ENCODE data around the gene WDFY4.

WDFY4 gene

DNA sequence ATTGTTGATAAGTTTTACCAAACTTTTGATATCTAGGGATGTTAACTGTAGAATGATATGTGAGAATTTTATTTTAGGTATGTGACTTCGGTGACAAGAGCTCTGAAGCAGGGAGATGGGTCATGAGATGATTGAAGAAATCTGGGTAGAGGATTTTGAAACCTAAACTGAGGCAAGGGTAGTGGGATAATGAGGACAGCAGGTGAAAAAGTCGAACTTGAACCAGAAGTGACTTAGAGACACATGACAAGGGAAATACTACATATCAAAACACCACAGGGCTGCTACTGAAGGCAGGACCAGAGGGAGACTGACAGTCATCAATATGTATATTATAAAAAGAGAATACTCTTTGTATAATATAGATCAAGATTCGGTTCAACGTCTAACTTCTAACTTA, 113.2 kb downstream of the WDFY4 start:
- FAIRE-seq, result no peak

DNA sequence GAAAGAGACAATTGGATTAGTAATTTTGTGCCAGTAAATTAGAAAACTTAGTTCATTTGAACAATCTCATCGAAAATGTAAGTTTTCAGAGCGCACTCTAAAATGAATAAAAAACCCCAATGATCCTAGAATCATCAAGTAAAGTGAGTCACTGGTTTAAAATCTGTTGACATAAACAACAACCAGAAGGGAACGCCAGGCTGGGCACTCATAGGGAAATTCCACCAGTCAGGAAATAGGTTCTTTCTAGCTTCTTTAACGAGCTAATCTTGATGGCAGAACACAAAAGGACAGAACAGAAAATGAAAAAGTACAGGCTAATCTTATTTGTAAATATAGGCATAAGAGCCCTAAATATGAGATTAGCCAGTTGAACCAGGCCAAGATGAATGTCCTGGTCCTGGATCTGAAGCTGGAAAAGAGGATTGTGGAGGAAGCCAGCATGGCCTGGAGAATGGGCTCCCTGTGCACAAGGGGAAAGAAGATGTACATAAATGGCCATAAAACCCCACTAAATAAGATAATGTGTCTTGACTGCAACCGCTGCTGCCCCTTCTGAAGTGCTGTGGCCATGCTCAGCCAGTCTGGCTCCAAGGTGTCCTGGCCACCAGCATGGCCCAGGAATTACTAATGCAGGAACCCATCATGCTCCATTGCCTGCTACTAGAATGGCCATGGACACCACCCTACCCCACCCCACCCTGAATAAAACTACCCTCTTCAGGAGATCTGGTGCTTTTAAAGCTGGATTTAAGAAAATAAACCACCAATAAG, 114.0 kb downstream of the WDFY4 start:
- no peak for FAIRE-seq

DNA sequence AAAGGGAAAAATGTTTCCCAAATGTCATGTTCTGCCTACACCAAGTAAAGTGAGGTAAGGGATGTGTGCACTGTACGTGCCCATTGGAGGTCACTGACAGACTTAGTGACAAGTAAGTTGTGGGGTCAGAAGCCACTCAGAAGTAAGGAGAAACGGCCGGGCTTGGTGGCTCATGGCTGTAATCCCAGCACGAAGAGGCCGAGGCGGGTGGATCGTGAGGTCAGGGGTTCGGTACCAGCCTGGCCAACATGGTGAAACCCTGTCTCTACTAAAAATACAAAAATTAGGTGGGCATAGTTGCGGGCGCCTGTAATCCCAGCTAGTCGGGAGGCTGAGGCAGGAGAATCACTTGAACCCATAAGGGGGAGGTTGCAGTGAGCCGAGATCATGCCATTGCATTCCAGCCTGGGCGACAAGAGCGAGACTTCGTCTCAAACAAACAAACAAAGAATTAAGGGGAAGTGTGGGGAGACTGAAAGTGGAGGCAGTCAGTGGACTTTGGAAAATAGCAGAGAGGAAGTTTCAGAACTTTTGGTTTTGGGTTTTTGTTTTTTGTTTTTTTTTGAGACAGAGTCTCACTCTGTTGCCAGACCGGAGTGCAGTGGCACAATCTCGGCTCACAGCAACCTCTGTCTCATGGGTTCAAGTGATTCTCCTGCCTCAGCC, 114.8 kb downstream of the WDFY4 start:
- no peak for FAIRE-seq

DNA sequence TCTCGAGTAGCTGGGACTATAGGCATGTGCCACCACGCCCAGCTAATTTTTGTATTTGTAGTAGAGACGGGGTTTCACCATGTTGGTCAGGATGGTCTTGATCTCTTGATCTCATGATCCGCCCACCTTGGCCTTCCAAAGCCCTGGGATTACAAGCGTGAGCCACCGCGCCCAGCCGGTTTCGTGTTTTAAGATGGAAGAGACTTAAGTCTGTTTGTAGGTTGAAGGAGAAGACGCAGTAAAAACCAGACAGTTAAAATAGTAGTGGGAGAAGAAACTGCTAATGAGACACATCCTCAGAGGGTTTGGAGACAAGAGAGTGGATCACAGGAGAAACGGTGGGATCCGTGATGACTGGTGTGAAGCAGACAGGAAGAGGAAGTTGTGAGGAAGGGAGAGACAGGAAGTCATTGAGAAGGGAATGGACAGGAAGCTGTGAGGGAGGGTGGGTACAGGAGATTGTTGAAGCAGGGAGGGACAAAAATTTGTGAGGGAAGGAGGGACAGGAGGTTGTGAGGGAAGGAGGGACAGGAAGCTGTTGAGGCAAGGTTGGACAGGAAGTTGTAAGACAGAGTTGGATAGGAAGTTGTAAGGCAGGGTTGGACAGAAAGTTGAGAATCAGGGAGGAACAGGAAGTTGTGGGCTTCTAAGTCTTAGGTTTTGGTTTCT, 115.5 kb downstream of the WDFY4 start:
- no peak for FAIRE-seq

DNA sequence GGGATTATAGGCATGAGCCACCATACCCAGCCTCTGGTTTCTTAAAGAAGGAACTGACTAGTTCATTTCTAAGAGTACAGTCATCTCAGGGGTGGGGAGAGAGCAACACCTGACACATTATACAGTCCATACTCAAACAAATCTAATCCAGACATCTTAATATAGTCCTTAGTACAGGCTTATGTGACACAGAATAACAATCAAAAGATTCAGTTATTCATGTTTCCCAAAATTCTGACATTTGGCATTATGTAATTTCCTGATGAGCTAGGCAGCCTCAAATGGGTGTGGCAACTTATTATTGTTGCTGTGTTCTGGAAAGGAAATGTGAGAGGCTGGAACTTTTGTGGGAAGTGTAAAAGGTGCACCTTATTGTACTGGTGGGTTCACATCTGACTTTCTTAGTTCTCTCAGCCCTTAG, 116.3 kb downstream of the WDFY4 start:
- FAIRE-seq, result no peak

DNA sequence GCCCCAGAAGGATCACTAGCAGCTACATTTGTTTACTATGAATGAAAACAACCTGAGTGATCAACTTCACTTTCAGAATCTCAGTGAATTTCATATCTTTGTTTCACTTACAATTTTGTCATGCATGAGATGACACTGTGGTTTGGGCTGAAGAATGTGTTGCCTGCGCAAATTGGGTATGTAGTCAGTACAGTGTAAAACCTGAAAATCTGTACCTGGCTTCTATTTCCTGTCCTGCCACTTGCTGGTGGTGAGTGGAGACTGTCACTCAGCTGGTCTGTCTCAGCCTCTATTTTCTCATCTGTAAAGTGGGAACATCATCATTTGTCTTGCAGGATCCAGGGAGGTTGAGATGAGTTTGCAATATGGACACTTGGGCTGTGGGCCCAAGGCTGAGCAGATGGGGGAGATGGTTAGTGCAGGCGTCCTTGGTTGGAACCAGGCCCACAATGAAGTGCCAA, 118.0 kb downstream of the WDFY4 start:
- FAIRE-seq, result no peak

DNA sequence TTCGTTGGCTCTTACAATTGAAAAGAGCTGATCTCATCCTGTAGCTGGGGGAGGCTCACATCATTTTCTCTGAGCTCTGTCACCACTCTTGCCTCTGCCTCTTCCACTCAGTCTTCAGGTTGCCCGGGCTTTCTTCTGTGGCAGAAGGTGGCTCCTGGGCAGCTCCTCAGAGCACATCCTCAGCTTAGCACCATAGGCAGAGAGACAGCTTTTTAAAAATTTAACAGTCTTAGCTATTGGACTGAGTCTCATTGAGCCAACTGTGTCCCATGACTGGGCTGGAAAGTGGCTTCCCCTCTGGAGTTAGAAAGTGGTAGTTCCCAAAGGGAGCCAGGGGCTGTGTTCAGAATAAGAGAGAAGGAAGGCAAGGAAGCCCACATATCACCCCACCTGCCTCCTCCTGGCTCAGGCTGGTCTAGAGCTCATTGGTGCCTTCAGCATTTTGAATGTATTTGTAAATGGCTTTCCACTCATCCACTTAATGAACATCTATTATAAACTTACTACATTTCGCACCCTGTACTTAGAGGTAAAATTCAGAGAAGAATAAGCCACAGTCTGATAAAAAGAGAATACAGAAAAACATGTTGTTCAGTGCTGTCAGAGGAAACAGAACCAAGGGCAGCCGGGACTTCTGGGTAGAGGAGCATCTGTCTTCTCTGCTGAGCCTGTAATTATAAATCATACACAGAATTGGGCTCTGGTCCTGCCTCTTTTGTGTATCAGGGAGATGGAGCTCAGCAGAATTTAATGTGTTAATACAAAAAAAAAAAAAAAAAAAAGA, 119.3 kb downstream of the WDFY4 start:
- no peak for FAIRE-seq

DNA sequence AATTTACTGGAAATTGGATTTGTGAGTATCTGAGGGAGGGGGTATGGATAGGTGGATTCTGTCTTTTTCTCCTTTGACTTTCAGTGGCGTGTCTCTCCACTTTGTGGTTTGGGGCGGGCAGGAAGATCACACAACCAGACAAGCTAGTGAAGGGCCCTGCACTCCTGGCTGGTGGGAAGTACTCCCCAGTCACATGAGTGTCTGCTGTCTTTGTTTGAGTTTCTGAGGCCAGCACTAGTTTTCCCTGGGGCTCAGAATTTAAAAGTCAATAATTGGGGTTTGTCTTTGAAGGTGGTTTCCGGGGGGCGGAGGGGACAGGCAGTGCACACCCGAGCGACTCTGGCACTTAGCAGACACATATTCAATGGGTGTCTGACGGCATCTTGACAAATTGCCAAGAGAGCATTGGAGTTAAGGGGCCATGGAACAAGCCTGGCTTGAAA, 120.1 kb downstream of the WDFY4 start:
- no peak for FAIRE-seq

DNA sequence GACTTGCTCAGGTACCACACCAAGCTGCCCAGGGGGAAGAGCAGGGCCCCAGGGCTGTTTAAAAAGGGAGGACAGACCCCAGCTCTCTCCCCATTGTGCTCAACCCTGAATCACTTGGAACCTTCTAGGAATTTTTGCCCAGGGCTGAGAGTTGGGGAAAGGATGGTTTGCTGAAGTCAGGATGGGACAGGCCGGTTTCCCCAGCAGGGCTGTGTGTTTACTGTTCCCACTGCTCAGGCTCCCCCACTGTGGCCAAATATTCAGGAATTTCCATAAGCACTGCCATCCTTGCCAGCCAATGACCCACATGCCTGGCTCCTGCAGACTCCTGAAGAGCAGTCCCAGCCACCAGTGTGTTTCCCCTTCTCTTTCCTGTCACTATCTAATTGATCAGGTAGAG, 120.7 kb downstream of the WDFY4 start:
- FAIRE-seq, result no peak

DNA sequence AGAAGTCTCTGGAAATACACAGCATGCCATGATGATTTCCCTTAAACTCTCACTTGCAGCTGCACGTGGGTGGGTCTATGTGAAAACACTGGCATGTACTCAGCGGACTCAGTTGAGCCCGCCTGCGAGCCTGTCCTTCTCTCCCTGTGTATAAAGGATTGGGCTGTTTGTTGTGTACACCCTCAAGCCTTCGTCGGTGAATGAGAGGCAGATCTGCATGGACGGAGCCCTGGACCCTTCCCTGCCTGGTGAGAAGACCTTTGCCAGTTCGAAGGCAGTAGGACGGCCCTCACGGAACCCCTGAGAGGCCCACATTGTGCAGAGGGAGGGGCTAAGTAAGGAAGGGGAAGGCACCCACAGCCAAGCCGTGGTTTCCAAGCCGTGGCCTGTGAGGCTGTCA, 121.2 kb downstream of the WDFY4 start:
- FAIRE-seq, result no peak

DNA sequence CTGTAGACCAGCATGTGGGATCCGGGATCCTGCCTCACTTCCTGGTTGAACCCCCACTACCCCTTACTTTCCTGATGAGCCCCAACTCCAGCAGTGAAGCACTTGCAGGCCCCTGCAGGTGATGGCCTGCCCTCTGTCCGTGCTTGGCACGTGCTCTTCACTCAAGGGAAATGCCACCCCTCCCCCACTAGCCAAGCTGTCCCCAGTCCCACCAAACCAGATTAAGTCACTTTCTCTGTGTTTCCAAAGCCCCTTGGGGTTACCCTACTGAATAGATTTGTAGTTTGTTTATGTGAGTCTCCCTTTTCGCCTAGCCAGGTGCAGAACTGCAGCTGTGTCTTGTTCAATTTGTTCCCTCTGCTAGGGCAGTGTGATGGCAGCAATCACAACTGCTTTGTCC, 121.7 kb downstream of the WDFY4 start:
- FAIRE-seq, result no peak

DNA sequence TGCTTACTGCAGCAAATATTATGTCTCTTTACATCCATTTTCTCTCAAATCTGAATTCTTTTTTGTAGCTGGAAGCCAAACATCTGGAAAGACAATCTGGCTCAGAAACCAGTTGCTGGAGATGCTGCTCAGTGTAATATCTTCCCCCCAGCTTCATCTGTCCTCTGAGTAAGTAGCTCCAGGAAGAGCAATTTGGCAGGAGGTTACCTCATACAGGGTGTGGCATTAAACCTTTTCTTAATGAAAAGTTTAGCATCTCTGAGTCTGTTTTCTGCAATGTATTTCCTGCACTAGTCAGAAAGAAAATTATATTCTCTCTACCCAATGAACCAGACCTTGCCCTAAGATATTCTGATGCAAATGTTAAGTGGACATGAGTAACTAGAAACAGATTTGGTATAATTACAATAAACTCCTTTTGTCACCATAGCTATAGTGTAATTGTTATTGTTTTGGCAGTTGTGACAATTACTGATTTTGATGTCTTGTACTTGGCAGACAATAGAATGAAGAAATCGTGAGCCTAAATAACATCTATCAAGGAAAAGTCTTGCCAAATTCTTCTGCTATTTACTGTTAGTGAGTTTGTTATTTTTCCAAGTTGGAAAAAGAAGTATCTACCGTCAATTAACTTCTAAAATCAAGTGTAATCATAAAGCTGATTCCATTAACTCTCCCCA, 123.3 kb downstream of the WDFY4 start:
- no peak for FAIRE-seq

DNA sequence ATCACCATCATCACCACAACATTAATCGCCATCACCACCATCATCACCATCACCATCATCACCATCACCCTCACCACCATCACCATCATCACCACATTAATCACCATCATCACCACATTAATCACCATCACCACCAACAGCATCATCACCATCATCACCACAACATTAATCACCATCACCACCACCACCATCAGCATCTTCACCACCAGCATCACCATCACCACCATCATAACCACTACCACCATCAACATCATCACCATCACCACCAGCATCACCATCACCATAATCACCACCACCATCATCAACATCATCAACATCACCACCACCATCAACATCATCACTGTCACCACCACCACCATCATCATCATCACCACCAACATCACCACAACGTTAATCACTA, 124.6 kb downstream of the WDFY4 start:
- no peak for FAIRE-seq

DNA sequence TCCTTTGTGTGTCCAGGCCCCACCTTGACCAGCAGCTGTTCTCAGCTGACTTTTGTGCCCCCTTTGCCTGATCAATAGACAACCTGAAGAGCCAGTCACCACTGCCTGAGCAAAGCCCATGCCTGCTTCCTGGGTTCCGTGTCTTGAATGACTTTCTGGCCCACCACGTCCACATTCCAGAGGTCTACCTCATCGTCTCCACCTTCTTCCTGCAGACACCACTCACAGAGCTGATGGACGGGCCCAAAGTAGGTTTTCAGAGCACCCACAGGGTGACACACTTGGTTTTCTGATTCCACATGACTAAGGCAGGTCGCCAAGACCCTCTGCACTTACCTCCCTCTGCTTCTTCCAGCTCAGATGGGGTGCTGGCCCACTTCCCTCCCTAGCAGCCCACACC, 126.8 kb downstream of the WDFY4 start:
- FAIRE-seq, result no peak

DNA sequence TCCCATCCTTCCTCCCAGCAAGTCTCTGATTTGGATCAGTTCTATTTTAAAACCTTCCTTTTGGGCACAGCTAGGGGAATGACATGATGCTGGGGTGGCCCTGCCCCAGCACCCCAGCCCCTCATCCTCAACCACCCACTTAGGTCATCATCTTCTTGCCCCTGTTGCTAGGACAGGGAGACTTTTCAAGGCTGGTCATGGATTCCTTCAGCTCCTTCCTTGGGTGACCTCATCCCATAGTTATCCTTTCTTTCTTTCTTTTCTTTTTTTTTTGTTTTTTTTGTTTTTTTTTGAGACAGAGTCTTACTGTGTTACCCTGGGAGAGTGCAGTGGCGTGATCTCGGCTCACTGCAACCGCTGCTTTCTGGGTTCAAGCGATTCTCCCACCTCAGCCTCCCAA, 127.2 kb downstream of the WDFY4 start:
- no peak for FAIRE-seq

DNA sequence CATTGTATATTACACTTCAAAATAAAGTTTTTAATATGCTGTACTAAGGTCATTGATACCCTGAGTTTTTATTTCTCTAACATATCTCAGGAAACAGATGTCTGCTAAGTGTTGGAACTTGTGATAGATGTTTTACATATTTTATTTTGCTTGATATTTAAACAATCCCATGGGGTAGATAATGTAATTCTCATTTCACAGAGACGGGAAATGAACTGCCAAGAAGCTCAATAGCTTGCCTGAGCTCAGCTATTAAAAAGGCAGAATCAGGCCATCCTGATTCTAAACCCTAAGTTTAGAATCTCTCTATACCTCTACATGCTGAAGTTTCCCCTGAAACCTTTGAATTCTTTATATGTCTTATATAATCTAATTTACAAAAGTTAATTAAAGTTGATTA, 128.6 kb downstream of the WDFY4 start:
- no peak for FAIRE-seq

DNA sequence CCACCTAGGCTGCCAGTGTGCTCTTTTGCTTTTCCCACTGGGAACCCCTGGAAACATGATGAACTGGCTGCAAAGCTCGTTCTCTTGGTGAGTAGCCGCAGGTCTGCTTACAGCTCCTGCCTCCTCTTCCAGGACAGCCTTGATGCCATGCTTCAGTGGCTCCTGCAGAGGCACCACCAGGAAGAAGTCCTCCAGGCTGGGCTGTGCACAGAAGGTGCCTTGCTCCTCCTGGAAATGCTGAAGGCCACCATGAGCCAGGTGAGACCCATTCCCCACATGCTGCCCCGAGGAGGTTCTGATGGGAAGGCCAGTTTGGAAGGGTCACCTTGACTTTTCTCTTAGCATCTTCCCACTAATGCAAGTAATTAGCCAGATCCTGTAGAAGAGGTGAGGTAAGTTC, 129.2 kb downstream of the WDFY4 start:
- no peak for FAIRE-seq

DNA sequence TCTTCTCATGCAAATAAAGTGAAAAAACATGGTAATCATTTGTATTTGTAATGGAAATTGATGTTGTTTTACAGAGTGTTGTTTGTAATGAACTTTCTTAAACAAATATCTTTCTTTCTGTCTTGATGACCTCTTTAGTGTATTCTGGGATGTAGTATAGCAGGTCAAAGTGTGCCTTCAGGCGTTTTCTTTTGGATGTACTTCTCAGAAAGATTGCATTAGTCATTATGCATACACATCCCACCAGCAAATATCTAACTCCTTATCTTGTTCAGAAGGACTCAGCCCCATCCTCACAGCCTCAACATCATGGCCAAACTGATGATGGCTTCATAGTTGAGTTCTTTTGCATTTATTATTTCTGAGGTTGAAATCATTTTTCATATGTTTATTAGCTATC, 130.3 kb downstream of the WDFY4 start:
- no peak for FAIRE-seq

DNA sequence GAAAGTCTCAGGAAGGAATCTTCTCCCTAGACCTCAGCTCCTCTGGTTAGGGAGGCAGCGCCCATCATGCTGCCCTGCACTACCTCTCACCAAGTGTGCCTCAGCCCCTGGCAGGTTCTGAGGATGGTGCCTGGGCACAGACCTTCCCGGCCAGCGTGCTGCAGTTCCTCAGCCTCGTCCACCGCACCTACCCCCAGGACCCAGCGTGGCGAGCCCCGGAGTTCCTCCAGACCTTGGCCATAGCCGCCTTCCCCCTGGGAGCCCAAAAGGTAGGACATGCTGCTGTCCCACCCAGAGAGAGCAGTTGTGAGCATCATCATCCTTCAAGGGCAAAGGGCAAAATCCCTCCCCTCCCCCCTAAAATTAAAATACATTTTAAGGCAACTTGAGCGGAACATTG, 132.5 kb downstream of the WDFY4 start:
- FAIRE-seq, result no peak

DNA sequence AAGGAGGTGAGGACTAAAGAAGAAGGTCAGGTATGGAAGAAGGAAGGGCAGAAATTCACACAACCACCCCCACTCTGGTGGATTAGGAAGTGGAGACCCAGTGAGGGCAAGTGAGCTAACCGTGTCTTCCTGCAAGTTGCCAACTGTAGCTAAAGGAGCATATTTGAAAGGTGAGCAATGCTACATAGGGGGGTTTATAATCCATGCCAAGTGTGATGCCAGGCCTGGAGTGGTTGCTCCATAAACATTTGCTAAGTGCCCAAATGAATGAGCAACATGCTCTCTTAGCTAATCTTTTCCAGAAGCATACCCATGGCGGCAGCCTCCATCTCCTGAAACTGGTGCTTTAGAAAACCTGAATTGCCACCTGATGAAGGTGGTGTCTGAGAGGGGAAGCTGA, 133.4 kb downstream of the WDFY4 start:
- no peak for FAIRE-seq

DNA sequence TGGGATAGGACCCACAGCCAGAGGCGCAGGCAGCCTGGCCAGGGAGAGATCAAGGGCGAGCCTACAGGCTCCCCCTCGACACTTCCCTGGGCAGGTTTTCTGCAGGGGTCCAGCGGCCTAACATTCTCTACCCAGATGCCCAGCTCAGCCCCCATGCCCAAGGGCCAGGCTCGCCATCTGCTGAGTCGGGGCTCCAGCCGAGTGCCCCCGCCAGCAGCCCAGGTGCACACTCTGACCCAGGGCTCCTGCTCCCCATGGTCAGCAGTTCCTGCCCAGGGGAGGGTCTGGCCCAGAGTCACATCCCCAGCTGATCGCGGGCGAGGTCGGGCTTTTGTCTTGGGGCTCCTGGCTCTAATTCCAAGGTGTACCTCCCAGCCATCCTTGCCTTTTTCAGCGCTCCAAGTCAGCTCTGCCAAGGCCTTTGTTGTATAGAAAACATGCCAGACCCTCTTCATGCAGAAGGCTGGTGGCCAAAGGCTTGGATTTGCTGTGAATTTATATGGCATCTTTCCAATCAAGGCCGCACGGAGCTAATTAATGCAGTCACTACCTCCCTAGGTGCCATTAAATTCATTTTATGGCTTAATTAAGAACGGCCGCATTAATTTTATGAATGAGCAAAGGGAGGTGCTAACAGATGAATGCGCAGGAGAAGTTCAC, 134.3 kb downstream of the WDFY4 start:
- no peak for FAIRE-seq

DNA sequence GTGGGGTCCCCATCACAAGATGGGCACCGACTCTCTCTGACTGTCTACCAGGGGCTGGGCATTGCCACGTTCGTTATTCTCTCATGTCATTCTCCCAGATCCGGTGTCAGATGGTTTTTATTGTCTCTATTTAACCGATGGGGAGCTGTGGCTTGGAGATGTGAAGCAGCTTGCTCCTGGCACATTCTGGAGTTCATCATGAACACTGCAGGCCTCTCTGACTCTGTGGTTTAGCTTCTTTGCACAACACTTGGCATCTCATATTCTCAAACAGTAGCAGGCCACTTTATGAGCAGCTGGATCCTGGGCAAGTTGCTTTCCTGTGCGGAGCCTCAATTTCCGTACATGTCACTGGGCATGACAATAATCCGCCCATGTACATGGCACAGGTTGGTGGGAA, 135.1 kb downstream of the WDFY4 start:
- no peak for FAIRE-seq
